K562 (cell line): ENCODE results near the gene ACOT7. TPM values are rescaled to one million over a fixed set of nuclear protein-coding genes. Genes with fewer than 3 reads are reported as not detected.

Experiments used
- NR2C2 ChIP-seq, 2 experiments: fragments of 200-800 bp in 1 of 2; sonication (Bioruptor generic) in 1 of 2; sonication (generic) in 1 of 2; formaldehyde crosslinking in 1 of 2; IDR thresholded peaks; 2 replicates each; pipeline versions ENCODE4 v1.6.1 to v1.8.0; 2016 to 2022; ENCODE audit warnings: mild to moderate bottlenecking in 1 of 2, missing compliant biosample characterization in 1 of 2, missing genetic modification characterization in 1 of 2, missing genetic modification reagents in 1 of 2
- SOX6 ChIP-seq: fragments of 450-650 bp; IDR thresholded peaks from 2 replicates; pipeline ENCODE4 v1.6.1; 2014; ENCODE audit warnings: mild to moderate bottlenecking
- polyA plus RNA-seq, 8 experiments: library from polyadenylated mRNA; depleted of rRNA in 4 of 8; stranded (reverse) in 5 of 8; unstranded in 3 of 8; fragments of >200 nt; fragmentation: Nextera tagmentation in 2 of 8; fragmentation: Illumina TruSeq in 1 of 8; extraction: Ambion mirVana in 2 of 8; extraction: Trizol in 1 of 8; gene quantifications; 2 replicates each; pipeline versions ENCODE4 v1.2.1 to v1.2.3, GENCODE V29; 2011 to 2014; ENCODE audit warnings: inconsistent platforms in 1 of 8, missing spikeins in 1 of 8
- total RNA-seq, 7 experiments: library from RNA; depleted of rRNA in 6 of 7; stranded (reverse); fragments of >200 nt in 6 of 7; fragmentation: Illumina TruSeq in 2 of 7; extraction: Trizol in 2 of 7; gene quantifications; 2 replicates each; pipeline versions ENCODE4 v1.2.1 to v1.2.3, GENCODE V29; 2011 to 2021; ENCODE audit warnings: low replicate concordance in 1 of 7
- TF ChIP-seq, protein P1 (sequence below): fragments of 200-600 bp; sonication (generic); IDR thresholded peaks from one replicate; pipeline ENCODE4 v1.6.1; 2012; ENCODE audit warnings: mild to moderate bottlenecking, low read depth, low read length, inconsistent platforms

The ACOT7 gene
- total and polyA plus RNA-seq, 9 of the 15 experiments (the other 6 are each of a cell fraction or from before 2014, with no cell fraction given) = 7.0 to 92.6 (median 37.2) TPM

DNA sequence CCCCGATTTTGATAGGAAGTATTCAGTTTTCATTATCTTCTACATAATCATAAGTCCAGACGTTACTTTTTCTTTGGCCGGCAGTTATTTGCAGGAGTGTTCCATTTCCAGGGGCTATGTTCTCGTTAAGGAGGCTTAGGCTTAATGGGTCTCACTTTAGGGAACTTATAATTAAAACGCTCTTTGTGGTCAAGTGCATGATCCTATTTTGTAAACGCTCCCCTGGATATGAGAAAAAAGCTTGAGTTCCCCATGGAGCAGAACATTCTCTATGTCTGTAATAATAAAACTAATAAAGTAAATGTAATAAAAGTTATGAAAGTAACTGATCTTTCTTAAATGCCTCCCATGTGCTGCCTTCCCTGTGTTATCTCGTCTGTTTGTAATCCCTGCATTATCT is 84.0 kb downstream of the ACOT7 start (continued):
- TF ChIP-seq, protein P1, sequence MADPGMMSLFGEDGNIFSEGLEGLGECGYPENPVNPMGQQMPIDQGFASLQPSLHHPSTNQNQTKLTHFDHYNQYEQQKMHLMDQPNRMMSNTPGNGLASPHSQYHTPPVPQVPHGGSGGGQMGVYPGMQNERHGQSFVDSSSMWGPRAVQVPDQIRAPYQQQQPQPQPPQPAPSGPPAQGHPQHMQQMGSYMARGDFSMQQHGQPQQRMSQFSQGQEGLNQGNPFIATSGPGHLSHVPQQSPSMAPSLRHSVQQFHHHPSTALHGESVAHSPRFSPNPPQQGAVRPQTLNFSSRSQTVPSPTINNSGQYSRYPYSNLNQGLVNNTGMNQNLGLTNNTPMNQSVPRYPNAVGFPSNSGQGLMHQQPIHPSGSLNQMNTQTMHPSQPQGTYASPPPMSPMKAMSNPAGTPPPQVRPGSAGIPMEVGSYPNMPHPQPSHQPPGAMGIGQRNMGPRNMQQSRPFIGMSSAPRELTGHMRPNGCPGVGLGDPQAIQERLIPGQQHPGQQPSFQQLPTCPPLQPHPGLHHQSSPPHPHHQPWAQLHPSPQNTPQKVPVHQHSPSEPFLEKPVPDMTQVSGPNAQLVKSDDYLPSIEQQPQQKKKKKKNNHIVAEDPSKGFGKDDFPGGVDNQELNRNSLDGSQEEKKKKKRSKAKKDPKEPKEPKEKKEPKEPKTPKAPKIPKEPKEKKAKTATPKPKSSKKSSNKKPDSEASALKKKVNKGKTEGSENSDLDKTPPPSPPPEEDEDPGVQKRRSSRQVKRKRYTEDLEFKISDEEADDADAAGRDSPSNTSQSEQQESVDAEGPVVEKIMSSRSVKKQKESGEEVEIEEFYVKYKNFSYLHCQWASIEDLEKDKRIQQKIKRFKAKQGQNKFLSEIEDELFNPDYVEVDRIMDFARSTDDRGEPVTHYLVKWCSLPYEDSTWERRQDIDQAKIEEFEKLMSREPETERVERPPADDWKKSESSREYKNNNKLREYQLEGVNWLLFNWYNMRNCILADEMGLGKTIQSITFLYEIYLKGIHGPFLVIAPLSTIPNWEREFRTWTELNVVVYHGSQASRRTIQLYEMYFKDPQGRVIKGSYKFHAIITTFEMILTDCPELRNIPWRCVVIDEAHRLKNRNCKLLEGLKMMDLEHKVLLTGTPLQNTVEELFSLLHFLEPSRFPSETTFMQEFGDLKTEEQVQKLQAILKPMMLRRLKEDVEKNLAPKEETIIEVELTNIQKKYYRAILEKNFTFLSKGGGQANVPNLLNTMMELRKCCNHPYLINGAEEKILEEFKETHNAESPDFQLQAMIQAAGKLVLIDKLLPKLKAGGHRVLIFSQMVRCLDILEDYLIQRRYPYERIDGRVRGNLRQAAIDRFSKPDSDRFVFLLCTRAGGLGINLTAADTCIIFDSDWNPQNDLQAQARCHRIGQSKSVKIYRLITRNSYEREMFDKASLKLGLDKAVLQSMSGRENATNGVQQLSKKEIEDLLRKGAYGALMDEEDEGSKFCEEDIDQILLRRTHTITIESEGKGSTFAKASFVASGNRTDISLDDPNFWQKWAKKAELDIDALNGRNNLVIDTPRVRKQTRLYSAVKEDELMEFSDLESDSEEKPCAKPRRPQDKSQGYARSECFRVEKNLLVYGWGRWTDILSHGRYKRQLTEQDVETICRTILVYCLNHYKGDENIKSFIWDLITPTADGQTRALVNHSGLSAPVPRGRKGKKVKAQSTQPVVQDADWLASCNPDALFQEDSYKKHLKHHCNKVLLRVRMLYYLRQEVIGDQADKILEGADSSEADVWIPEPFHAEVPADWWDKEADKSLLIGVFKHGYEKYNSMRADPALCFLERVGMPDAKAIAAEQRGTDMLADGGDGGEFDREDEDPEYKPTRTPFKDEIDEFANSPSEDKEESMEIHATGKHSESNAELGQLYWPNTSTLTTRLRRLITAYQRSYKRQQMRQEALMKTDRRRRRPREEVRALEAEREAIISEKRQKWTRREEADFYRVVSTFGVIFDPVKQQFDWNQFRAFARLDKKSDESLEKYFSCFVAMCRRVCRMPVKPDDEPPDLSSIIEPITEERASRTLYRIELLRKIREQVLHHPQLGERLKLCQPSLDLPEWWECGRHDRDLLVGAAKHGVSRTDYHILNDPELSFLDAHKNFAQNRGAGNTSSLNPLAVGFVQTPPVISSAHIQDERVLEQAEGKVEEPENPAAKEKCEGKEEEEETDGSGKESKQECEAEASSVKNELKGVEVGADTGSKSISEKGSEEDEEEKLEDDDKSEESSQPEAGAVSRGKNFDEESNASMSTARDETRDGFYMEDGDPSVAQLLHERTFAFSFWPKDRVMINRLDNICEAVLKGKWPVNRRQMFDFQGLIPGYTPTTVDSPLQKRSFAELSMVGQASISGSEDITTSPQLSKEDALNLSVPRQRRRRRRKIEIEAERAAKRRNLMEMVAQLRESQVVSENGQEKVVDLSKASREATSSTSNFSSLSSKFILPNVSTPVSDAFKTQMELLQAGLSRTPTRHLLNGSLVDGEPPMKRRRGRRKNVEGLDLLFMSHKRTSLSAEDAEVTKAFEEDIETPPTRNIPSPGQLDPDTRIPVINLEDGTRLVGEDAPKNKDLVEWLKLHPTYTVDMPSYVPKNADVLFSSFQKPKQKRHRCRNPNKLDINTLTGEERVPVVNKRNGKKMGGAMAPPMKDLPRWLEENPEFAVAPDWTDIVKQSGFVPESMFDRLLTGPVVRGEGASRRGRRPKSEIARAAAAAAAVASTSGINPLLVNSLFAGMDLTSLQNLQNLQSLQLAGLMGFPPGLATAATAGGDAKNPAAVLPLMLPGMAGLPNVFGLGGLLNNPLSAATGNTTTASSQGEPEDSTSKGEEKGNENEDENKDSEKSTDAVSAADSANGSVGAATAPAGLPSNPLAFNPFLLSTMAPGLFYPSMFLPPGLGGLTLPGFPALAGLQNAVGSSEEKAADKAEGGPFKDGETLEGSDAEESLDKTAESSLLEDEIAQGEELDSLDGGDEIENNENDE = no peak
- TF ChIP-seq NR2C2 (CRISPR knock-in tag; IDR thresholded peaks at IDR 0.05) (no peak), NR2C2 (tag; IDR thresholded peaks at IDR 0.05) (no peak), SOX6 (no peak)
